Activated T-cell treated with anti-CD3 and anti-CD28 coated beads, Interleukin-2, amount 50 U/mL, for 48 hours (primary cell): ENCODE data around the gene KIF19.
A peak's percentile ranks its signal among the peaks of the same experiment; 100 is the strongest.

ENCODE experiments used
- DNase-seq, 2 experiments: peaks; one replicate each; pipeline ENCODE4 v3.0.0-alpha.2; 2020

The KIF19 gene

DNA sequence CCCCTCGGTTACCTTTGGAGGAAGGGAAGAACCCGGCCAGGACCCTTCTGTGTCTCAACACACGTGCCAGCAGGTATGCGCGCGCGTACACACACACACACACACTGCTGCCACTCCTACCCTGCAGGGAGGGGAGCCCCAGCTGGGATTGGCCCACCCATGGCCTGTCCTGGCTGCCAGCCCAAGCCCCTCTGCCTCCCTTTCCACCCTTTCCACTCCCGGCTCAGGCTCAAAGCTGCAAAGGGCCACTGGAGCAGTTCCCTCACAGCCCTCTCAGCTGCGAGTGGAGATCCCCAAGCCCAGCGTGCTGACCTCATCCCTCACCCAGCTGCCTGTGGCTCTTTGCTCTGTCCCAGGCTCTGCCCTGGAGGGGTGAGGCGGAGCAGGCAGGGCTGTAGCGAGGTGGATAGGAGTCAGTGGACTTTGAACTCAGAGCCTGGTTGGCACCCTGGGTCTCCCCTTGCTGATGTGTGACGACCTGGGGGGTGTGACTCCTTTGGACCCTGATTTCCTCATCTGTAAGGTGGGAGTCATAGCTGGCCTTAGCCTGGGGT, 14.5 kb downstream of the KIF19 start:
- DNase-seq, result no peak

DNA sequence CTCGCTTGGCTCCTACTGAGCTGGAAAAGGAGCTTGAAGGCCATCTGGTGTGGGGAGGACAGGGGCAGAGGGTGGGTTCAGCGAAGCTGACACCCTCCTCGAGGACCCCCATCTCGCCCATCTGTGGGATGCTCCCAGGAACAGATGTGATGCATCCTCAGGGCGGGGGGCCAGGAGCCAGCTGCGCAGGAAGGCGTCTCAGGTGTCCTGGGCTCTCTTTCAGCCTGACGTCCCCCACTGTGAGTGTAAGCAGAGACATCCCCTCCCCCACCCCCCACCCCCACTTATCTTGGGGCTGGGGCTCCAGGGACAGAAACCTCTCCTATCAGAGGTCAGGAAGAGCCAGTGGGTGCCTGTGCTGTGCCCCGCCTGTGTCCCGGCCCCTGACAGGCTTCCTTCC, 16.2 kb downstream of the KIF19 start:
- DNase-seq, result no peak

DNA sequence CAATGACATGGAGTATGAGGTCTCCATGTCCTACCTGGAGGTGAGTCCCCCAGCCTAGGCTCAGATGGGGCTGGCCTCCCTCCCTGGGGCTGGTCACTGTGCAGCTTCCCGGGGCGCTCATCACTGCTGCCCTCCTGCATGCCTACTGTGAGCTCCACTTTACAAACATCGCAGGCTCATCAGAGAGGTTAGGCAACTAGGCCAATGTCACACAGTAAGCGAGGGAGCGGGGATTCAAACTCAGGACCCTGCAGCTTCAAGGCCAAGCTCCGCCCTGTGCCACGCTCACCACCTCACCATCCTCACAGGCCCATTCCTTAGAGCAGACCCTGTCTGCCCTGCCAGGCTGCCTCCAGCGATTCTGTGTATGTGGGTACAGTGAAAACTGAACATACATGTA, 17.1 kb downstream of the KIF19 start:
- no peak for DNase-seq

- DNase-seq, result no peak
These were observed 17.7 kb downstream of the KIF19 start for GRCh38 chr17:74343526-74344284.

- DNase-seq, result no peak
These were observed 18.6 kb downstream of the KIF19 start for GRCh38 chr17:74344658-74345057.

GRCh38 chr17:74345433-74346241, 19.6 kb downstream of the KIF19 start:
- DNase-seq, result no peak

DNA sequence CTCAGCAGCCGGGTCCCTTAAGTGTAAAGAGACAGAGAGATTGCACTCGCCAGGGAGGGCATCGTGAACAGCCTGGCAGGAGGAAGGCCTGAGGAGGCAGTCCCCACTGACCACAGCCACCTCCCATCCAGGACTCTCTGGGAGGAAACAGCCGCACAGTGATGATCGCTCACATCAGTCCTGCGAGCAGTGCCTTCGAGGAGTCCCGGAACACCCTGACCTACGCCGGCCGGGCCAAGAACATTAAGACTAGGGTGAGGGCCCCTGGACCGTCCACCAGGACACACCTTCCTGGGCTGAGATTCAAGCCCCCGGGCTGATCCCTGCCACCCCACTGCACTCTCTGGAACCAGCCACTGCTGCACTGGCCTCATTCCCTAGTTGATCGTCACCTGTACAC, 21.6 kb downstream of the KIF19 start:
- no peak for DNase-seq

DNA sequence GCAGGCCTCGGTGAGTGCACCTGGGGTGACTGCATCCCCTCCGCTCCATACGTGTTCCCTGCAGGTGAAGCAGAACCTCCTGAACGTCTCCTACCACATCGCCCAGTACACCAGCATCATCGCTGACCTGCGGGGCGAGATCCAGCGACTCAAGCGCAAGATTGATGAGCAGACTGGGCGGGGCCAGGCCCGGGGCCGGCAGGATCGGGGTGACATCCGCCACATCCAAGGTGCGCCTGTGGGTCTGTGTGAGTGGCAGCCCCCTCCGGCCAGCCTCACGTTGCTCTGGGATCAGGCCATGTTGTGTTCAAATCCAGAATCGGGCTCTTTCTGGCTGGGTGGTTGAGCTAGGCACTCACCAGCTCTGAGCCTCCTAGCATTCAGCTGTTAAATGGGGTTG, 23.1 kb downstream of the KIF19 start:
- DNase-seq, result no peak

DNA sequence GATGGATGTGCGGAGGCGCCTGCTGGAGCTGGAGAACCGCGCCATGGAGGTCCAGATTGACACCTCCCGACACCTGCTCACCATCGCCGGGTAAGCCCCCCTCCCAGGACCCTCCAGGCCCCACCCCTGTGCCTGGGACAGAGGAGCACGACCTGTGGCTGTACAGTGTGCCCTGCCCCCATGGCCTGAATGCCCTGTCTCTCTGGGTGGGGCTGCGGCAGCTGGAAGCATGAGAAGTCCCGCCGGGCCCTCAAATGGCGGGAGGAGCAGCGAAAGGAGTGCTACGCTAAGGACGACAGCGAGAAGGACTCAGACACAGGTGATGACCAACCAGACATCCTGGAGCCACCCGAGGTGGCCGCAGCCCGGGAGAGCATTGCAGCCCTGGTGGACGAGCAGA, 24.5 kb downstream of the KIF19 start:
- no peak for DNase-seq

DNA sequence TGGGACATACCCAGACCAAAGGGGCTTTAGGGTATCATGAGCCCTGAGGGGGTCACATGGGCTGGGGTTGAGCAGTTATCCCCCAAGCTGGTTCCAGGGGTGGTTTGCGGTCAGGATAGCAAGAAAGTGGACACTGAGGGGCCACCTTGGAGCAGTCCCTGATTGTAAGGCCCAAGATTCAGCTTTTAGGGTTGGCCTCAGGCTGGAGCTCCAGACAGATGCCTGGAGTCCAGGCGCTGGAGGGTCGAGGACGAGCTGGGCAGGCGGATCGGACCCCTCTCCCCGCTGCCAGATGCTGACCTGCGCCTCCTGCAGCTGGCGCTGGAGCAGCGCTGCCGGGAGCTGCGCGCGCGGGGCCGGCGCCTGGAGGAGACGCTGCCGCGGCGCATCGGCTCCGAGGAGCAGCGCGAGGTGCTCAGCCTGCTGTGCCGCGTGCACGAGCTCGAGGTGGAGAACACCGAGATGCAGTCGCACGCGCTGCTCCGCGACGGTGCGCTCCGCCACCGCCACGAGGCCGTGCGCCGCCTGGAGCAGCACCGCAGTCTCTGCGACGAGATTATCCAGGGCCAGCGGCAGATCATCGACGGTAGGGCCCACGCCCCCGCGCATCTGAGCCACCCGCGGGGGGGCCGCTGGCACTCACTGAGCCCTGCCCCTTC, 25.7 kb downstream of the KIF19 start:
- DNase-seq, result peak in 1 of 2 experiments; percentile 39

- DNase-seq, result no peak
These were observed 27.5 kb downstream of the KIF19 start for GRCh38 chr17:74353446-74354060.

GRCh38 chr17:74354123-74354522, 28.1 kb downstream of the KIF19 start:
- DNase-seq, result peak; percentile 73 to 80

- no peak for DNase-seq
These were observed 28.5 kb downstream of the KIF19 start for GRCh38 chr17:74354561-74354960.

DNA sequence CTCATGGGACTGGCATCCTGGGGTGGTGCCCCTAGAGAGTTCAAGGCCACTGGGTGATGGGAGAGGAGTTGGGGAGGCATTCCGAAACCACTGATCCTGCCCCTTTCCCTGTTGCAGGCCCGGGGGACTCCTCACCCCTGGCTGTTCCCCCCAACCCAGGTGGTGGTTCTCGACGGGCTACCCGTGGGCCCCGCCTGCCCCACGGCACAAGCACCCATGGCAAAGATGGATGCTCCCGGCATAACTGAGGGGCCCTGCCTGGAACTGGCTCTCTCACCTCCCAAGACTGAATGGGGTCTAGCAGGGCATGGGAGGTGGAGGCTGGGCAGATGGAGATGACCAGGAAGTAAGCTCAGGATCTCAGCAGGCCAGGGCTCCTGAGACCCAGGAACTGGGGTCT, 29.0 kb downstream of the KIF19 start:
- DNase-seq, result no peak

DNA sequence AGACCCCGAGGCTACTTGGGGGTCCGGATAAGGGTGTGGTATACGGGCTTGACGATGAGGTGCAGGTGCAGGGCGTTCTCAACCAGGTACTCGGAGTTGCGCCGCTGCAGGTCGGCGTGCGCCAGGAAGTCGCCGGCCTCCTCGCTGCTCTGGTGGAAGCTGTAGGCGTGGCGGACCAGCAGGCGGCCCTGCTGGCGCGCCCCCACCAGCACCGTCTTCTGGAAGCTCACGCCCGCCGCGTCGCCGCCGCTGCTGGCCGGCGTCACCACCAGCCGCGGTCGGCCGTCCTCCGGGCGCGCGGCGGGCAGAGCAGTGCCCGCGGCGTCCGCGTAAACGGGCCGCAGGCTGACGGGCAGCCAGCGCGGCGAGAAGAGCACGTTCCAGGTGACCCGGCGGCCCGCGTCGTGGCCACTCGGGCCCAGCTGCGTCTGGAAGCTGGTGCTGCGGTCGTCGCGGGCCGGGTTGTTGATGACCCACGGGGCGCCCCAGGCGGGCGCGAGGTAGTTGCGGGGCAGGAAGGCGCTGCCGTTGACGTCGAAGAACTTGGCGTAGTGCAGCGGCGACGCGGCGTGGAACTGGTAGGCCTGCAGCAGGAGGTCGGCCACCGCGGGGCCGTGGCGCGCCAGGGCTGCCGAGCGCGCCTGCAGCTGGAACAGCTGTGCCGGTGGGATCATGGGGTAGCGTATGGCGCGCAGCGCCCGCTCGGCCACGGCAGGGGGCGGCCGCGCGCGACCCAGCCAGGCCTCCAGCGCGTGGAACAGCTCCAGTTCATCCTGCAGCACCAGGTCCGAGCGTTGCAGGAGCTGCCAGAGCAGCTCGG, 30.8 kb downstream of the KIF19 start:
- no peak for DNase-seq

- no peak for DNase-seq
These were observed 31.4 kb downstream of the KIF19 start for GRCh38 chr17:74357466-74357809.

GRCh38 chr17:74358697-74359096, 32.7 kb downstream of the KIF19 start:
- no peak for DNase-seq

- DNase-seq, result no peak
These were observed 33.9 kb downstream of the KIF19 start for GRCh38 chr17:74359916-74360315.

GRCh38 chr17:74360899-74361229, 34.8 kb downstream of the KIF19 start:
- DNase-seq, result no peak

GRCh38 chr17:74361230-74362068, 35.4 kb downstream of the KIF19 start, which contains the start of gene BTBD17:
Gene BTBD17 (minus strand): TSS chr17:74361868. CDS start chr17:74361819, 49 bp downstream.
- peak; percentile 63 to 68 for DNase-seq

- no peak for DNase-seq
These were observed 36.0 kb downstream of the KIF19 start for GRCh38 chr17:74362069-74362405.
